ENCODE data around the gene EDAR.

The EDAR gene

GRCh38 chr2:108893277-108893676 is 95.7 kb downstream of the EDAR start:
- no peak overlapping the region for H3K27ac ChIP-seq
- TF ChIP-seq CTCF (conservative IDR thresholded peaks at IDR 0.05) = no peak

- no peak overlapping the region for H3K27ac ChIP-seq
Observed at GRCh38 chr2:108889907-108890306, 99.1 kb downstream of the EDAR start.

GRCh38 chr2:108884619-108885018 is 104.4 kb downstream of the EDAR start:
- TF ChIP-seq CTCF (conservative IDR thresholded peaks at IDR 0.05) = no peak
- H3K27ac ChIP-seq = no peak overlapping the region

More at GRCh38 chr2:108889907-108890306, 99.1 kb downstream of the EDAR start:
- TF ChIP-seq CTCF (conservative IDR thresholded peaks at IDR 0.05) = no peak

- H3K27ac ChIP-seq = no peak overlapping the region
- TF ChIP-seq CTCF (conservative IDR thresholded peaks at IDR 0.05) = no peak
Observed at GRCh38 chr2:108878276-108878675, 110.7 kb downstream of the EDAR start.

- no peak overlapping the region for H3K27ac ChIP-seq
- 0 out of 2 replicates have a peak, but pooled peaks have one; percentile 5 for TF ChIP-seq CTCF (conservative IDR thresholded peaks at IDR 0.05)
Observed at GRCh38 chr2:108877506-108877905, 111.5 kb downstream of the EDAR start.

GRCh38 chr2:108870069-108870644 is 118.9 kb downstream of the EDAR start:
- H3K27ac ChIP-seq = no peak overlapping the region
- TF ChIP-seq CTCF (conservative IDR thresholded peaks at IDR 0.05) = no peak

- TF ChIP-seq CTCF (conservative IDR thresholded peaks at IDR 0.05) = no peak
- no peak overlapping the region for H3K27ac ChIP-seq
Observed at GRCh38 chr2:108869542-108869941, 119.5 kb downstream of the EDAR start.

All from VCaP (cell line).